Hepatocyte (in vitro differentiated cells): ENCODE results near the gene DENND5B. TPM values are rescaled to one million over a fixed set of nuclear protein-coding genes. Genes with fewer than 3 reads are reported as not detected.

Source experiments
- DNase-seq: peaks from one replicate; pipeline ENCODE4 v3.0.0-alpha.2; 2016; ENCODE audit warnings: low spot score
- H2AFZ ChIP-seq: fragments of 200-600 bp; sonication (generic); 2 replicates; pipeline ENCODE4 v1.6.0; 2016; ENCODE audit warnings: antibody characterized with exemption, mild to moderate bottlenecking
- H3K27ac ChIP-seq: fragments of 200-600 bp; sonication (generic); 2 replicates; pipeline ENCODE4 v1.5.1; 2016; ENCODE audit warnings: mild to moderate bottlenecking
- H3K27me3 ChIP-seq: fragments of 200-600 bp; sonication (generic); 2 replicates; pipeline ENCODE4 v1.6.1; 2016
- H3K36me3 ChIP-seq: fragments of 200-600 bp; sonication (generic); replicated peaks from 2 replicates; pipeline ENCODE4 v1.5.1; 2016; ENCODE audit warnings: low read depth; ENCODE audit not compliant: insufficient read depth
- H3K4me1 ChIP-seq: fragments of 200-600 bp; sonication (generic); 2 replicates; pipeline ENCODE4 v1.5.1; 2016; ENCODE audit warnings: mild to moderate bottlenecking, moderate library complexity; ENCODE audit not compliant: insufficient read depth
- H3K4me2 ChIP-seq: fragments of 200-600 bp; sonication (generic); 2 replicates; pipeline ENCODE4 v1.6.0; 2016
- H3K4me3 ChIP-seq: fragments of 200-600 bp; sonication (generic); 2 replicates; pipeline ENCODE4 v1.5.1; 2016; ENCODE audit warnings: mild to moderate bottlenecking
- H3K79me2 ChIP-seq: fragments of 200-600 bp; sonication (generic); 2 replicates; pipeline ENCODE4 v1.6.0; 2017; ENCODE audit warnings: mild to moderate bottlenecking
- H3K9me2 ChIP-seq: fragments of 200-600 bp; sonication (generic); replicated peaks from 2 replicates; pipeline ENCODE4 v1.6.0; 2017; ENCODE audit warnings: mild to moderate bottlenecking; ENCODE audit not compliant: insufficient read depth
- H3K9me3 ChIP-seq: fragments of 200-600 bp; sonication (generic); 2 replicates; pipeline ENCODE4 v1.5.1; 2016; ENCODE audit warnings: low read depth, mild to moderate bottlenecking
- H4K20me1 ChIP-seq: fragments of 200-600 bp; sonication (generic); 2 replicates; pipeline ENCODE4 v1.6.0; 2016; ENCODE audit warnings: mild to moderate bottlenecking; ENCODE audit not compliant: insufficient read depth, poor library complexity, severe bottlenecking
- EZH2 ChIP-seq: fragments of 200-600 bp; sonication (generic); IDR thresholded peaks from 2 replicates; pipeline ENCODE4 v1.6.1; 2016; ENCODE audit warnings: antibody characterized with exemption, mild to moderate bottlenecking, borderline replicate concordance
- EZH2phosphoT487 ChIP-seq: fragments of 200-600 bp; sonication (generic); IDR thresholded peaks from one replicate; pipeline ENCODE4 v1.6.1; 2018; ENCODE audit warnings: antibody characterized with exemption, mild to moderate bottlenecking, low read depth, moderate library complexity; ENCODE audit not compliant: unreplicated experiment, severe bottlenecking
- WGBS: methylation state at CpG from one replicate; pipeline ENCODE4 v1.1.6; 2016; ENCODE audit warnings: low lambda C conversion rate; ENCODE audit errors: missing lambda C conversion rate; 5-methylcytosine and 5-hydroxymethylcytosine counted together
- polyA plus RNA-seq: library from polyadenylated mRNA; unstranded; fragments of >200 nt; fragmentation: Nextera tagmentation; extraction: Ambion mirVana; gene quantifications from 2 replicates; pipeline ENCODE4 v1.2.1, GENCODE V29; 2016
- total RNA-seq: library from RNA; depleted of rRNA; stranded (reverse); fragments of >200 nt; gene quantifications from 2 replicates; pipeline ENCODE4 v1.2.3, GENCODE V29; 2014
- TF ChIP-seq, protein P1 (sequence below): fragments of 200-600 bp; sonication (generic); IDR thresholded peaks from 2 replicates; pipeline ENCODE4 v1.5.1; 2016; ENCODE audit warnings: antibody characterized with exemption, mild to moderate bottlenecking; ENCODE audit not compliant: poor library complexity

DENND5B gene
- total and polyA plus RNA-seq, 2 experiments from 2014 or later: 10.4 to 24.9 TPM

DNA sequence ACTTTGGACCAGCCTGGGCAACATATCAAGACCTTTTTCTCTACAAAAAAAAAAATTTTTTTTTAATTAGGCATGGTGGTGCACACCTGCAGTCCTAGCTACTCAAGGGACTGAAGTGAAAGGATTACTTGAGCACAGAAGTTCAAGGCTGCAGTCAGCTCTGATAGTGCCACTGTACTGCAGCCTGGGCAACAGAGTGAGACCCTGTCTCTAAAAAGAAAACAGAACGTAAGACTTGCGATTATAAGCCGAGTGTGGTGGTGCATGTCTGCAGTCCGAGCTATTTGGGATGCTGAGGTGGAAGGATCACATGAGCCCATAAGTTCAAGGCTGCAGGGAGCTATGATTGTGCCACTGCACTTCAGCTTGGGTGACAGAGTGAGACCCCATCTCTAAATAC lies 76.0 kb downstream of the DENND5B start:
- Histone ChIP-seq H3K27me3 (no peaks in the 10 kb centered on the region), H3K79me2 (peaks cover 52% of the 10 kb centered on the region), H4K20me1 (peaks cover 23% of the 10 kb centered on the region), H3K4me3 (no peak overlapping the region), H3K27ac (no peak overlapping the region), H3K4me1 (peaks cover 24% of the 10 kb centered on the region), H3K4me2 (no peak overlapping the region), H3K9me2 (no peaks in the 10 kb centered on the region), H3K9me3 (no peaks in the 10 kb centered on the region), H3K36me3 (no peaks in the 10 kb centered on the region), H2AFZ (no peak overlapping the region)
- DNase-seq: no peak
- 95% methylated on average over 4 of the region's 4 CpGs for WGBS
- TF ChIP-seq, protein P1, sequence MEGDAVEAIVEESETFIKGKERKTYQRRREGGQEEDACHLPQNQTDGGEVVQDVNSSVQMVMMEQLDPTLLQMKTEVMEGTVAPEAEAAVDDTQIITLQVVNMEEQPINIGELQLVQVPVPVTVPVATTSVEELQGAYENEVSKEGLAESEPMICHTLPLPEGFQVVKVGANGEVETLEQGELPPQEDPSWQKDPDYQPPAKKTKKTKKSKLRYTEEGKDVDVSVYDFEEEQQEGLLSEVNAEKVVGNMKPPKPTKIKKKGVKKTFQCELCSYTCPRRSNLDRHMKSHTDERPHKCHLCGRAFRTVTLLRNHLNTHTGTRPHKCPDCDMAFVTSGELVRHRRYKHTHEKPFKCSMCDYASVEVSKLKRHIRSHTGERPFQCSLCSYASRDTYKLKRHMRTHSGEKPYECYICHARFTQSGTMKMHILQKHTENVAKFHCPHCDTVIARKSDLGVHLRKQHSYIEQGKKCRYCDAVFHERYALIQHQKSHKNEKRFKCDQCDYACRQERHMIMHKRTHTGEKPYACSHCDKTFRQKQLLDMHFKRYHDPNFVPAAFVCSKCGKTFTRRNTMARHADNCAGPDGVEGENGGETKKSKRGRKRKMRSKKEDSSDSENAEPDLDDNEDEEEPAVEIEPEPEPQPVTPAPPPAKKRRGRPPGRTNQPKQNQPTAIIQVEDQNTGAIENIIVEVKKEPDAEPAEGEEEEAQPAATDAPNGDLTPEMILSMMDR: no peak
- TF ChIP-seq EZH2phosphoT487 (no peak), EZH2 (no peak)

DNA sequence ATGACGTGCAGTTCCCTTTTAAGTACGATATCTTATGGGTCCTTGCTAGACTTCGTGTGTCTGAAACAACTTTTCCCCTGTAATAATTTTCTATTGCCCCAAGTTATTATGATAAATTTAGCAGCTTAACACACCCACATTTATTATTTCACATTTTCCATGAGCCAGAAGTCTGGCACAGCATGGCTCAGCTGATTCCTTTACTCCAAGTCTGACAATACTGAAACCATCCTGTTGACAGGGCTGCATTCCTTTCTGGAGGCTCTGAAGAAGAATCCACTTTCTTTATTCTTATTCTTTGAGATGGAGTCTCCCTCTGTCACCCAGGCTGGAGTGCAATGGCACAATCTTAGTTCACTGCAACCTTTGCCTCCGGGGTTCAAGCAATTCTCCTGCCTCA lies 80.9 kb downstream of the DENND5B start:
- Histone ChIP-seq H2AFZ (no peak overlapping the region), H4K20me1 (peaks cover under 1% of the 10 kb centered on the region), H3K36me3 (no peaks in the 10 kb centered on the region), H3K27ac (no peak overlapping the region), H3K27me3 (no peaks in the 10 kb centered on the region), H3K9me3 (no peaks in the 10 kb centered on the region), H3K4me2 (no peak overlapping the region), H3K79me2 (peaks cover 69% of the 10 kb centered on the region), H3K4me3 (no peak overlapping the region), H3K4me1 (no peaks in the 10 kb centered on the region), H3K9me2 (no peaks in the 10 kb centered on the region)
- 96% methylated on average over 4 of the region's 4 CpGs for WGBS
- no peak for DNase-seq
- TF ChIP-seq EZH2: no peak
- TF ChIP-seq EZH2phosphoT487: no peak
- TF ChIP-seq, protein P1: no peak

DNA sequence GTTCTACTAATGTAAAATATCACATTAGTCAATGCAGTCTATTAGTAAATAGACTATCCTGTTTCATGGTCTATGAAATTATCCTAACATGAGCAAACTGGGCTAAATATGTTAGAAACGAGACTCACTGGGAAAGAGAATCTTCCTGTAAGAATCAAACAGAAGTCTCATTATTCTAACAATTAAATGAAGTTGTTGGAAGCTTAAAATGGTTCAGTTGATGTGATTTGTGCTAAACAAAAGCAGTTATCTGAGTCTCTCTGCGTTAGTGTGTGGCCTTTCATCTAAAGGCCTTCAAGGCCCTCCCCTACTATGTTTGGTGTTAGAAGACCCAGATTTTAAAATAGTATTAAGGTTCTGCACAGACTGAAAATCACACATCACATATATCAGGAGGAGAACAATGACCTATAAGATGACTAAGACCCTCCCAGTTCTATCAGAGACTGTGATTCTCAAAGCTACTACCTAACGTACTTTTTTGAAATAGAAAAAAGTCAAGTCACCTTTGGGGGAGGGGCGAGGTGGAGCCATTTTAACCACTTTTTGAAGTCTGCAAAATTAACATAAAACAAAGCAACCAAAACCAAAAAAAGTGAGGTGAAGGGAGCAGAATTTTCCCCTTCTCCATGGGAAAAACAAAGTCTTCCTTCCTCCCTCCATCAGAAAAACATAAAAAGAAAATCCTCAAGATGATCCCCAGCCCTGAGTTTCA lies 82.3 kb downstream of the DENND5B start:
- Histone ChIP-seq H3K9me2 (no peaks in the 10 kb centered on the region), H3K79me2 (peaks cover 62% of the 10 kb centered on the region), H3K4me1 (no peaks in the 10 kb centered on the region), H2AFZ (no peak overlapping the region), H3K9me3 (no peaks in the 10 kb centered on the region), H3K36me3 (no peaks in the 10 kb centered on the region), H3K27ac (no peak overlapping the region), H3K27me3 (no peaks in the 10 kb centered on the region), H4K20me1 (no peaks in the 10 kb centered on the region), H3K4me3 (no peak overlapping the region), H3K4me2 (no peak overlapping the region)
- TF ChIP-seq, protein P1: no peak
- TF ChIP-seq EZH2: no peak
- no peak for TF ChIP-seq EZH2phosphoT487
- WGBS: 79% methylated on average over 4 of the region's 4 CpGs
- DNase-seq: no peak
